Coronary artery (tissue), 2 donors: Measurements from ENCODE around the gene NTN5.
"Not testable (repeated sequence)": the region's sequence is repeated elsewhere in the genome, so short reads cannot be mapped to it uniquely, and the experiment has no call there.

ENCODE experiments used
- DNase-seq: peaks from one replicate; pipeline ENCODE4 v3.0.0-alpha.2; 2017; ENCODE audit warnings: low spot score
- H3K27ac ChIP-seq, 2 donors: fragments of 200-600 bp; sonication (generic); one replicate each; pipeline ENCODE4 v1.5.1; 2016 to 2019
- H3K4me3 ChIP-seq: fragments of 200-600 bp; sonication (generic); 2 replicates; pipeline ENCODE4 v1.5.1; 2016; ENCODE audit warnings: mild to moderate bottlenecking, moderate library complexity
- TF ChIP-seq, protein P1 (sequence below): fragments of 200-600 bp; sonication (generic); IDR thresholded peaks from one replicate; pipeline ENCODE4 v1.5.1; 2019; ENCODE audit warnings: antibody characterized with exemption

Gene NTN5

DNA sequence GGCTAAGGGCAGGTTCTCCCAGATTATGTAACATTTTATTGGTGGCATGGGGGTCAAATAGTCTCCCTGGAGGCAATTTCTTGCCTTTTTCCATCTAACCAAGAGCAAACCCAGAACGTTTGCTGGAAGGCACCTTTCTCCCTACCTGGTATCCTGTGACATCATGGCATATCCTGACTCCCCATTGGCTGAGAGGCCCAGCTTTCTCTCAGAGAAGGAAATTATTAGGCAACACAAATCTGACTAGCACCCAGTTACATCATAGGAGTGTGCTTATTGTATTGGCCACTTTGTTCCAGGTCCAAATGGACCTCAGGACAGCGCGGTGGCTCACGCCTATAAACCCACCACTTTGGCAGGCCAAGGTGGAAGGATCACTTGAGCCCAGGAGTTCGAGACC, 13.0 kb downstream of the NTN5 start:
- no peak for DNase-seq
- TF ChIP-seq, protein P1, sequence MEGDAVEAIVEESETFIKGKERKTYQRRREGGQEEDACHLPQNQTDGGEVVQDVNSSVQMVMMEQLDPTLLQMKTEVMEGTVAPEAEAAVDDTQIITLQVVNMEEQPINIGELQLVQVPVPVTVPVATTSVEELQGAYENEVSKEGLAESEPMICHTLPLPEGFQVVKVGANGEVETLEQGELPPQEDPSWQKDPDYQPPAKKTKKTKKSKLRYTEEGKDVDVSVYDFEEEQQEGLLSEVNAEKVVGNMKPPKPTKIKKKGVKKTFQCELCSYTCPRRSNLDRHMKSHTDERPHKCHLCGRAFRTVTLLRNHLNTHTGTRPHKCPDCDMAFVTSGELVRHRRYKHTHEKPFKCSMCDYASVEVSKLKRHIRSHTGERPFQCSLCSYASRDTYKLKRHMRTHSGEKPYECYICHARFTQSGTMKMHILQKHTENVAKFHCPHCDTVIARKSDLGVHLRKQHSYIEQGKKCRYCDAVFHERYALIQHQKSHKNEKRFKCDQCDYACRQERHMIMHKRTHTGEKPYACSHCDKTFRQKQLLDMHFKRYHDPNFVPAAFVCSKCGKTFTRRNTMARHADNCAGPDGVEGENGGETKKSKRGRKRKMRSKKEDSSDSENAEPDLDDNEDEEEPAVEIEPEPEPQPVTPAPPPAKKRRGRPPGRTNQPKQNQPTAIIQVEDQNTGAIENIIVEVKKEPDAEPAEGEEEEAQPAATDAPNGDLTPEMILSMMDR: no peak
- Histone ChIP-seq H3K27ac (no peak overlapping the region), H3K4me3 (no peak overlapping the region)

DNA sequence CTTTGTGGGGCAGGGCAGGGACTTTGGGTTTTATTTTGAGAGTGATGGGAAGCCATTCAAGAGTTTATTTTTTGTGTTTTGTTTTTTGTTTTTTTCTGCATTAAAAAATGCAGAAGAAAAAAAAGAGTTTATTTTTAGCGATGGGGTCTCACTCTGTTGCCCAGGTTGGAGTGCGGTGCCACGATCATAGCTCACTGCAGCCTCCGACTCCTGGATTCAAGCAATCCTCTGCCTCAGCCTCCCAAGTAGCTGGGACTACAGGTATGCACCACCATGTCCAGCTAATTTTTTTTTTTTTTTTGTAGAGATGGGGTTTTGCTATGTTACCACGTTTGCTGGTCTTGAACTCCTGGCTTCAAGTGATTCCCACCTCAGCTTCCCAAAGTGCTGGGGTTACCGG, 14.3 kb downstream of the NTN5 start:
- no peak for DNase-seq
- TF ChIP-seq, protein P1: no peak
- H3K27ac ChIP-seq: no peak overlapping the region
- no peak overlapping the region for H3K4me3 ChIP-seq

DNA sequence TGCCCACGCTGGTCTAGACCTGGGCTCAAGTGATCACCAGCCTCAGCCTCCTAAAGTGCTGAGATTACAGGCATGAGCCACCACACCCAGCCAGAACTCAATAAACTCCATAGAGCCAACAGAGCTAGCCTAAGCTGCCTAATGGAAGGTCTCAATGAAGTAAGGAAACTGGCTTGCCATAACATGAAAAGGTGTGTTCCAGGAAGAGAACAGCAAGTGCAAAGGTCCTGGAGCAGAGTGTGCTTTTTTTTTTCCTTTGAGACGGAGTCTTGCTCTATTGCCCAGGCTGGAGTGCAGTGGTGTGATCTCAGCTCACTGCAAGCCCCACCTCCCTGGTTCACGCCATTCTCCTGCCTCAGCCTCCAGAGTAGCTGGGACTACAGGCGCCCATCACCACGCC, 15.0 kb downstream of the NTN5 start:
- DNase-seq, H3K27ac ChIP-seq, H3K4me3 ChIP-seq: not testable (repeated sequence)

DNA sequence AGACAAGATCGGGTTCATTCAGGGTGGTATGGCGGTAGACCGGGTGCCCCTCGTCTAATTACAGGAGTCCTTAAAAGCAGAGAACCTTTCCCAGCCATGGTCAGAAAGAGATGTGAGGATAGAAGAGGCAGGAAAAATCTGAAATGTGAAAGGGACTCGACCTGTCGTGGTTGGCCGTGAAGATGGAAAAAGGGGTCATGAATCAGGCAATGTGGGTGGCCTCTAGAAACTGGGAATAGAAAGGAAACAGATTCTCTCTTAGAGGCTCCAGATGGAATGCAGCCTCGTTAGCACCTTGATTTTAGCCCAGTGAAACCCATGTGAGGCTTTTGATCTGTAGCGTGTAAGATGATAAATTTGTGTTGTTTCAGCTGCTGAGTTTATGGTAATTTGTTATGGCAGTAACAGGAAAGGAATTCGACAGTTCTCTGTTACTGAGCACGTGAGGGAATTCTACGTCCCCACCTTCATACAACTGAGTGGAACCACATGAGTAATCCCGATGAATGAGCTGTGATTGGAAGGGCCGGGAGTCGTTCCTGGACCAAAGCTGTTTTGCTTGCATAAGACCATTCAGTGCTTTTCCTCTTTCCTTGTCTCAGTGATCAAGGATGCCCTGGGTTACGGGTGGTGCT, 15.9 kb downstream of the NTN5 start:
- no peak overlapping the region for H3K27ac ChIP-seq
- H3K4me3 ChIP-seq: no peak overlapping the region
- no peak for DNase-seq
- TF ChIP-seq, protein P1: no peak

DNA sequence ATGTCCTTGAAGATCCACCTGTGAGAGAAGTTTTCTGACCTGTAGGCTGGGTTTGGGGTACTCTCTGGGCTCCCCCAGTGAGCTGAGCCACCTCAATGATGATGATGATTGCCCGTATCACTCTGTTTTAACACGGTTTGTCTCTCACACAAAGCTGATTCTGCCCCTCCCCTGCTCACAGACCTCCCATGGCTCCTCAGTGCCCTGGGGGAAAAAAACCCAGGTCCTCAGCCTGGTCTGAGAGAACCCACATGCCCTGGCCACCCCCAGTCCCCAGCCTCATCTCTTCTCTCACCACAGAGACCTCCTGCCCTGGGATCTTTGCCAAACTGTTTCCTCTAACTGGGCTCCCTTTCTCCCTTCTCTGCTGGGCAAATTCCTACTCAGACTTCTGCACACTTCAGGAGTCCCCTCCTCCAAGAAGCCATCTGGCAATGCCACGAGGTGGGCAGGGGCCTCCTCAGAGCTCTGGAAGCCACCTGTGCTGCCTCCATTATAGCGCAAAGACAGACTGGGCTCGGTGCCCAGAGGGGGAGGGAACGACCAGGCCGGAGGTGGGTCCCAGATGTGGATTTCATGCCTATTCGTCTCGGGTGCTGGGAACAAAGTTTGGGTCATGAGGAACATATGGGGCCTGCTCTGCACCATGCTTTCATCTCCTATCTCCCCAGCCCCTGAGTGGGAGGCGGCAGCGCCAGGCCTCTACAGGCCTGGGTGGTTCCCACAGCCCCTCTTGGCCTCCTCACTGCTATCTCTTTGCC, 18.3 kb downstream of the NTN5 start:
- DNase-seq: no peak
- TF ChIP-seq, protein P1: no peak
- H3K4me3 ChIP-seq: no peak overlapping the region
- H3K27ac ChIP-seq: no peak overlapping the region

DNA sequence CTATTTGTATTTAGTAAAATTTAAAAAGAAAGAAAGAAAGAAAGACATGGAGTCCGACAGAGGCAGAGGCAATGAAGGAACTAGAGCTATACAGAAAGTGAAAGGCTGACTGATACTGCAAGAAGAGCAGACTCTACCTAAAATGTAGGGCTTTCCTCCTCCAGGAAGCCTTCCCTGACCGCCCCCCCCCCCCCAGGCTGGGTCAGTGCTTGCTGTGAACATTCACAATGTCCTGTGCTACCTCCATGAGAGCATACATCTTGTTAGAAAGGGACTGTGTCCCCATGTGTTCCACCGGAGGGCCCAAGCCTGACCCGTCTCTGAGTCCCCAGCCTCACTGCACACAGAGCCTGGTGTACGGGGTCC, 21.2 kb downstream of the NTN5 start:
- Histone ChIP-seq H3K4me3 (no peak overlapping the region), H3K27ac (no peak overlapping the region)
- DNase-seq: no peak
- TF ChIP-seq, protein P1: no peak

DNA sequence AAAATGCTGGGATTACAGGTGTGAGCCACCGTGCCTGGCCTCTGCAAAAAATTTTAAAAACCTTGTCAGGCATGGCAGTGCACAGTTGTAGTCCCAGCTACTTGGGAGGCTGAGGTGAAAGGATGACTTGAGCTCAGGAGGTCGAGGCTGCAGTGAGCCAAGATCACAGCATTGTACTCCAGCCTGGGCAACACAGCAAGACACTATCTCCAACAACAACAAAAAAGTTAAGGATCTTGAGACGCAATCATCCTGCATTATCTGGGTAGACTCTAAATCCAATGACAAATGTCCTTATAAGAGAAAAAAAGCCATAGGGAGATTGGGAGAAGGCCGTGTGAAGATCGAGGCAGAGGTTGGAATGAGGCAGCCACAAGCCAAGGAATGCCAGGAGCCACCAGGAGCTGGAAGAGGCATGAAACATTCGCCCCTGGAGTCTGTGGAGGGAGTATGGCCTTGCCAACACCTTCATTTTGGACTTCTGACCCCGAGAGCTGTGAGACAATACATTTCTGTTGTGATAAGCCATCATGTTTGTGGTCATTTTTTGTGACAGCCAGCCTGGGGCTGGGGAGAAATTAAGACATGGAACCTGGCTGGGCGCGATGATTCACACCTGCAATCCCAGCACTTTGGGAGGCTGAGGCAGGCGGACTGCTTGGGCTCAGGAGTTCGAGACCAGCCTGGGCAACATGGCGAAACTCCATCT, 21.7 kb downstream of the NTN5 start:
- no peak for DNase-seq
- TF ChIP-seq, protein P1: no peak
- Histone ChIP-seq H3K27ac (no peak overlapping the region), H3K4me3 (no peak overlapping the region)
